HFF-Myc (cell line): ENCODE results near the gene SERINC5.

ENCODE experiments used
- DNase-seq: peaks from one replicate; pipeline ENCODE4 v3.0.0-alpha.2; 2011; ENCODE audit warnings: low read depth; ENCODE audit errors: extremely low read depth
- H3K4me3 ChIP-seq: replicated peaks from 2 replicates; pipeline ENCODE4 v1.5.1; 2011; ENCODE audit warnings: low read depth, mild to moderate bottlenecking, control low read depth, low read length
- CTCF ChIP-seq: IDR thresholded peaks from 2 replicates; pipeline ENCODE4 v1.5.1; 2012; ENCODE audit warnings: mild to moderate bottlenecking, low read depth, low read length, control low read depth; ENCODE audit errors: missing control alignments

The SERINC5 gene

GRCh38 chr5:80238778-80239679 is 16.8 kb downstream of the SERINC5 start:
- H3K4me3 ChIP-seq = no peak overlapping the region
- no peak for DNase-seq
- no peak for TF ChIP-seq CTCF

- H3K4me3 ChIP-seq = no peak overlapping the region
- DNase-seq = no peak
- no peak for TF ChIP-seq CTCF
These were observed 17.8 kb downstream of the SERINC5 start for GRCh38 chr5:80238097-80238496.

GRCh38 chr5:80237243-80237642 is 18.6 kb downstream of the SERINC5 start:
- H3K4me3 ChIP-seq = no peak overlapping the region
- TF ChIP-seq CTCF = no peak
- no peak for DNase-seq

- H3K4me3 ChIP-seq = no peak overlapping the region
- DNase-seq = no peak
- TF ChIP-seq CTCF = no peak
These were observed 21.5 kb downstream of the SERINC5 start for GRCh38 chr5:80234116-80234948.

- H3K4me3 ChIP-seq = no peak overlapping the region
- no peak for DNase-seq
- no peak for TF ChIP-seq CTCF
These were observed 24.2 kb downstream of the SERINC5 start for GRCh38 chr5:80231693-80232092.

GRCh38 chr5:80231243-80231642 is 24.6 kb downstream of the SERINC5 start:
- H3K4me3 ChIP-seq = no peak overlapping the region
- no peak for DNase-seq
- TF ChIP-seq CTCF = no peak
